DOHH2 (cell line): ENCODE results near the gene KRT6B.
"Not testable (repeated sequence)": the region's sequence is repeated elsewhere in the genome, so short reads cannot be mapped to it uniquely, and the experiment has no call there.

Experiments
- H3F3A ChIP-seq: fragments of 200-600 bp; sonication (generic), shearing (Covaris generic); 2 replicates; pipeline ENCODE4 v1.6.0; 2016; ENCODE audit warnings: antibody characterized with exemption, mild to moderate bottlenecking; ENCODE audit not compliant: control insufficient read depth, insufficient read depth
- H3K27ac ChIP-seq: fragments of 200-600 bp; sonication (generic); 2 replicates; pipeline ENCODE4 v1.5.1; 2014; ENCODE audit warnings: low read depth, mild to moderate bottlenecking, low read length, moderate library complexity
- H3K27me3 ChIP-seq: fragments of 200-600 bp; sonication (generic); 2 replicates; pipeline ENCODE4 v1.6.1; 2014; ENCODE audit warnings: mild to moderate bottlenecking, low read length, mixed read lengths; ENCODE audit not compliant: control insufficient read depth
- H3K36me3 ChIP-seq: fragments of 200-600 bp; sonication (generic); 2 replicates; pipeline ENCODE4 v1.6.1; 2014; ENCODE audit warnings: mild to moderate bottlenecking, low read length, moderate library complexity, mixed read lengths; ENCODE audit not compliant: control insufficient read depth
- H3K4me1 ChIP-seq: fragments of 200-600 bp; sonication (generic); 2 replicates; pipeline ENCODE4 v1.6.1; 2014; ENCODE audit warnings: mild to moderate bottlenecking, low read length, mixed read lengths; ENCODE audit not compliant: control insufficient read depth
- H3K4me2 ChIP-seq: fragments of 200-600 bp; sonication (generic); 2 replicates; pipeline ENCODE4 v1.6.0; 2014; ENCODE audit warnings: mild to moderate bottlenecking, low read length, moderate library complexity
- H3K4me3 ChIP-seq: fragments of 200-600 bp; sonication (generic); 2 replicates; pipeline ENCODE4 v1.5.1; 2014; ENCODE audit warnings: mild to moderate bottlenecking, low read length, mixed read lengths
- H3K79me2 ChIP-seq: fragments of 200-600 bp; sonication (generic); 2 replicates; pipeline ENCODE4 v1.6.1; 2014; ENCODE audit warnings: mild to moderate bottlenecking, low read length, mixed read lengths; ENCODE audit not compliant: control insufficient read depth
- H3K9me2 ChIP-seq: fragments of 200-600 bp; sonication (generic); replicated peaks from 2 replicates; pipeline ENCODE4 v1.6.1; 2014; ENCODE audit warnings: mild to moderate bottlenecking, low read length, mixed read lengths; ENCODE audit not compliant: control insufficient read depth
- H3K9me3 ChIP-seq: fragments of 200-600 bp; sonication (generic); 2 replicates; pipeline ENCODE4 v1.6.1; 2014; ENCODE audit warnings: antibody characterized with exemption, low read length, mixed read lengths; ENCODE audit not compliant: control insufficient read depth, insufficient read depth
- H4K20me1 ChIP-seq: fragments of 200-600 bp; sonication (generic); 2 replicates; pipeline ENCODE4 v1.6.0; 2014; ENCODE audit warnings: low read depth, mild to moderate bottlenecking, antibody characterized with exemption, low read length, moderate library complexity; ENCODE audit not compliant: control insufficient read depth, insufficient read depth
- EZH2phosphoT487 ChIP-seq: fragments of 200-600 bp; sonication (generic); IDR thresholded peaks from 2 replicates; pipeline ENCODE4 v1.6.1; 2017; ENCODE audit warnings: borderline replicate concordance, mild to moderate bottlenecking, antibody characterized with exemption, low read length, moderate library complexity, mixed read lengths
- TF ChIP-seq, protein P1 (sequence below): fragments of 200-600 bp; sonication (generic); IDR thresholded peaks from one replicate; pipeline ENCODE4 v1.5.1; 2014; ENCODE audit warnings: antibody characterized with exemption, mild to moderate bottlenecking, low read depth, low read length; ENCODE audit not compliant: poor library complexity, severe bottlenecking

Gene KRT6B

DNA sequence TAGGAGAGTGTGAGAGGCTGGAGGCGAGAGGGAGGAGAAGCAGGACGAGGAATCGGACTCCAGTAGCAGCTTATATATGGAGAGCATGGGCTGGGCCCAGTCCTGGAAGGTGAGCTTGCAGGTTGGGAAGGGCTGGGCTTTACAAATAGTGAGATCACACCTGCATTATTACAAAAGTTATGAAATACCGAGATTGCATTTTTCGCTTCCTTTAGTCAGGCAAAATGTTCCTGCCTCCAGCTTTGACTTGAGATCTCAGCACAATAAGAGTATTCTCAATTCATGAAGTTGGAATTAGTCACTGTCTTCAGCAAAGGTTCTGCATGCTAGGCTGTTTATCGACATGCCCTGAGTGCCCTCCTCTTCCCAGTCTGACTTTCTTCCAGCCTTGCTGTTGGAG lies at the start of gene KRT6B:
Gene KRT6B (minus strand): TSS at position 46 of the 400 bp plus-strand sequence. CDS start 68 bp downstream, outside the sequence.
- no peak for TF ChIP-seq EZH2phosphoT487
- TF ChIP-seq, protein P1, sequence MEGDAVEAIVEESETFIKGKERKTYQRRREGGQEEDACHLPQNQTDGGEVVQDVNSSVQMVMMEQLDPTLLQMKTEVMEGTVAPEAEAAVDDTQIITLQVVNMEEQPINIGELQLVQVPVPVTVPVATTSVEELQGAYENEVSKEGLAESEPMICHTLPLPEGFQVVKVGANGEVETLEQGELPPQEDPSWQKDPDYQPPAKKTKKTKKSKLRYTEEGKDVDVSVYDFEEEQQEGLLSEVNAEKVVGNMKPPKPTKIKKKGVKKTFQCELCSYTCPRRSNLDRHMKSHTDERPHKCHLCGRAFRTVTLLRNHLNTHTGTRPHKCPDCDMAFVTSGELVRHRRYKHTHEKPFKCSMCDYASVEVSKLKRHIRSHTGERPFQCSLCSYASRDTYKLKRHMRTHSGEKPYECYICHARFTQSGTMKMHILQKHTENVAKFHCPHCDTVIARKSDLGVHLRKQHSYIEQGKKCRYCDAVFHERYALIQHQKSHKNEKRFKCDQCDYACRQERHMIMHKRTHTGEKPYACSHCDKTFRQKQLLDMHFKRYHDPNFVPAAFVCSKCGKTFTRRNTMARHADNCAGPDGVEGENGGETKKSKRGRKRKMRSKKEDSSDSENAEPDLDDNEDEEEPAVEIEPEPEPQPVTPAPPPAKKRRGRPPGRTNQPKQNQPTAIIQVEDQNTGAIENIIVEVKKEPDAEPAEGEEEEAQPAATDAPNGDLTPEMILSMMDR = no peak
- H3K27ac ChIP-seq = no peak within 1 kb of the TSS
- no peaks in the 10 kb centered on the region for H3K4me1 ChIP-seq
- H3K27me3 ChIP-seq = peaks cover 7% of the 10 kb centered on the region
- H3K36me3 ChIP-seq = no peaks in the 10 kb centered on the region
- no peaks in the 10 kb centered on the region for H3F3A ChIP-seq
- H3K79me2 ChIP-seq = no peaks in the 10 kb centered on the region
- no peak within 1 kb of the TSS for H3K4me2 ChIP-seq
- no peaks in the 10 kb centered on the region for H3K9me3 ChIP-seq
- no peaks in the 10 kb centered on the region for H3K9me2 ChIP-seq
- H4K20me1 ChIP-seq = no peaks in the 10 kb centered on the region
- H3K4me3 ChIP-seq = no peak within 1 kb of the TSS

DNA sequence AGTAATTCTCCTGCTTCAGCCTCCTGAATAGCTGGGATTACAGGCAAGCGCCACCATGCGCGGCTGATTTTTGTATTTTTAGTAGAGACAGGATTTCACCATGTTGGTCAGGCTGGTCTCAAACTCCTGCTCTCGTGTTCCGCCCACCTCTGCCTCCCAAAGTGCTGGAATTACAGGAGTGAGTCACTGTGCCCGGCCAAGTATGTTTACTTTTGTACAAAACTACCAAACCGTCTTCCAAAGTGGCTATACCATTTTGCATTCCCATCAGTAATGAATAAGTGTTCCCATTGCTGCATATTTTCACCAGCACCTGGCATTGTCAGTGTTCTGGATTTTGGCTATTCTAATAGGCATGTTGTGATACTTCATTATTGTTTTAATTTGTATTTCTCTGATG lies 49.5 kb upstream of the KRT6B start:
- Histone ChIP-seq H3K79me2 (no peaks in the 10 kb centered on the region), H3K27ac (no peak overlapping the region), H3K36me3 (no peaks in the 10 kb centered on the region), H3K9me2 (no peaks in the 10 kb centered on the region), H3K27me3 (peaks cover 9% of the 10 kb centered on the region), H3F3A (no peaks in the 10 kb centered on the region), H3K4me3 (no peak overlapping the region), H4K20me1 (no peaks in the 10 kb centered on the region), H3K9me3 (no peaks in the 10 kb centered on the region), H3K4me2 (no peak overlapping the region), H3K4me1 (no peaks in the 10 kb centered on the region)
- TF ChIP-seq, protein P1 = no peak
- TF ChIP-seq EZH2phosphoT487 = no peak

DNA sequence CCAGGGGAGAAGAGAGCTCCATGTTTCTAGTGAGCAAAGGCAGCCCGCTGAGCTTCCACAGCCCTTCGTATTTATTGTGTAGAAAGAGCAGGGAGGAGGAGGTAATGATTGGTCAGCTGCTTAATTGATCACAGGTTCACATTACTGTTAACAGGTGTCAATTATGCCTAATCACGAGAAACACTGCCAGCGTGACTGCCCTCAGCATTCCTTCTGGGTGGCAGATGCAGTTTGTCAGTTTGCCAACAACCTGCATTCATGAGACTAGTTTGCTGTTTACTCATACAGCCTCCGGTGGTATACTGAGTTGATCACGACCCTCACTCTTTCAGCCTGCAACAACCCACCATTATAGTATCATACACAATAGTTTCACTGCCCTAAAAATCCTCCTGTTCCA lies 48.6 kb upstream of the KRT6B start:
- H3K9me2 ChIP-seq, H3K4me1 ChIP-seq, H3K9me3 ChIP-seq, H3K36me3 ChIP-seq, H4K20me1 ChIP-seq, H3F3A ChIP-seq, H3K4me2 ChIP-seq, H3K4me3 ChIP-seq, H3K27ac ChIP-seq, H3K79me2 ChIP-seq: not testable (repeated sequence)
- H3K27me3 ChIP-seq = peaks cover 11% of the 10 kb centered on the region

DNA sequence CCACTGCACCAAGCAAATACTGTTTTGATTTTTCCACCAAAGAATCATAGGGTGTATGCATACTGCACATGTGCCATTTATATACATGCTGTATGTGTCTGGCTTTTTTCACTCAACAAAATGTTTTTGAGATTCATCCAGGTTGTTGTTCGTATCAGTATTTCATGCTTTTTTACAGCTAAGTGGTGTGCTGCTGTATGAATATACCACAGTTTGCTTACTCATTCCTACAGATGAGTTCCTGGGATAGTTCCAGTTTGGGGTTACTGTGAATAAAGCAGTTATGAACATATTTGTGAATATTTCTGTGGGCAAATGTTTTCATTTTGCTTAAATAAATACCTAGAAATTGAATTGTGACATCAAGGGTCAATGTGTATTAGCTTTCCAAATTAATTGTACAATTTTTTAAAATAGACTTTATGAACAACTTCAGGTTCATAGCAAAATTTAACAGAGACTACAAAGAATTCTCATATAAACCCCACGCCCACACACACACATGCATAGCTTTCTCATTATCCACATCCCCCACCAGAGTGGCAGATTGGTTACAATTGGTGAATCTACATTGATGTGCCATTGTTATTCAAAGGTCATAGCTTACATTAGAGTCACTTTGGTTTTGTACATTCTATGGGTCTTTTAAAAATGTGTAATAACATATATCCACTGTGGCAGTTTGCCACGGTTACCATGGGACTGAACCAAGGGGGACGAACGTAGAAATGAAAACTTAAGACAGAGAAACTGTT lies 48.0 kb upstream of the KRT6B start:
- H3K79me2 ChIP-seq = no peaks in the 10 kb centered on the region
- H3K4me2 ChIP-seq = no peak overlapping the region
- no peak for TF ChIP-seq EZH2phosphoT487
- TF ChIP-seq, protein P1 = no peak
- no peaks in the 10 kb centered on the region for H3K9me2 ChIP-seq
- no peaks in the 10 kb centered on the region for H4K20me1 ChIP-seq
- H3K27me3 ChIP-seq = peaks cover 11% of the 10 kb centered on the region
- no peaks in the 10 kb centered on the region for H3K4me1 ChIP-seq
- no peak overlapping the region for H3K27ac ChIP-seq
- no peaks in the 10 kb centered on the region for H3K9me3 ChIP-seq
- H3K36me3 ChIP-seq = no peaks in the 10 kb centered on the region
- no peaks in the 10 kb centered on the region for H3F3A ChIP-seq
- H3K4me3 ChIP-seq = no peak overlapping the region
